Measurements from ENCODE around the gene OST4. TPM values are rescaled to one million over a fixed set of nuclear protein-coding genes. Genes with fewer than 3 reads are reported as not detected.

OST4 gene
- total RNA-seq, 1 experiment from 2014 or later, result 258 TPM

DNA sequence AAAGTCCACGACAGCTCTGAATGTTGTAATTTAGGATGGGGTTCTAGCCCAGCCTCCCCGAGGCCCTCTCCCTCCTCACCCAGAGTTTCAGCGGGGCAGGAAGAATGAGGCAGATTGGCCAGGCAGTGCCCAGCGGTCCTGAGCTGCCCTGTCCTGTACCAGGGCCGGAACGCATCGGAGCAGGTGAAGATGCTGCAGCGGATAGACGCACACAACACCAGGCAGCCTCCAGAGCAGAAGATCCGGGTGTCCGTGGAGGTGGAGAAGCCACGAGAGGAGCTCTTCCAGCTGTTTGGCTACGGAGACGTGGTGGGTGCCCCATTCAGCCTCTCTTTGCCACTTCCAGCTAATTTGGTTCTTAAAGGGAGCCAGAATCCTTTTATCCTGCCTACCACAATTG, 25.9 kb upstream of the OST4 start:
- Histone ChIP-seq H2AFZ (ENCODE audit: low read length) (no peak overlapping the region), H3F3A (ENCODE audit: low read length, unreplicated experiment) (no peaks in the 10 kb centered on the region), H3K79me2 (ENCODE audit: low read length) (no peaks in the 10 kb centered on the region), H3K4me3 (ENCODE audit: low read length) (no peak overlapping the region), H3K27ac (ENCODE audit: low read length) (no peak overlapping the region), H3K36me3 (ENCODE audit: low read depth, low read length) (no peaks in the 10 kb centered on the region), H3K9me2 (replicated peaks; ENCODE audit: low read length) (no peaks in the 10 kb centered on the region), H3K4me1 (ENCODE audit: insufficient read depth, low read length) (no peaks in the 10 kb centered on the region), H3K4me2 (ENCODE audit: low read length) (no peak overlapping the region), H3K9me3 (ENCODE audit: low read length) (no peaks in the 10 kb centered on the region), H4K20me1 (ENCODE audit: low read length) (no peaks in the 10 kb centered on the region), H3K27me3 (ENCODE audit: low read length) (no peaks in the 10 kb centered on the region), H3K9ac (ENCODE audit: low read length) (no peak overlapping the region)
- BruUV-seq (replicated peaks), result no TSS peak
- CTCF ChIA-PET, result interaction anchor here (0.8 to 2.1 kb wide), 3 partner anchors 9 to 206 kb away, joined by 4 to 8 read pairs (median 7); no protein-coding TSS in a partner anchor
- POLR2A ChIA-PET (ENCODE audit: unreplicated experiment), result no interaction called here
- ATAC-seq (no peak), DNase-seq (no peak)
- TF ChIP-seq EZH2phosphoT487 (IDR thresholded peaks at IDR 0.05; ENCODE audit: borderline replicate concordance, low read length) (no peak), CTCF (conservative IDR thresholded peaks at IDR 0.05; ENCODE audit: low read depth, low read length) (no peak), EZH2 (IDR thresholded peaks at IDR 0.05; ENCODE audit: low read length, unreplicated experiment) (no peak)
- intact Hi-C loops (cut with micrococcal nuclease), result no loop called here

DNA sequence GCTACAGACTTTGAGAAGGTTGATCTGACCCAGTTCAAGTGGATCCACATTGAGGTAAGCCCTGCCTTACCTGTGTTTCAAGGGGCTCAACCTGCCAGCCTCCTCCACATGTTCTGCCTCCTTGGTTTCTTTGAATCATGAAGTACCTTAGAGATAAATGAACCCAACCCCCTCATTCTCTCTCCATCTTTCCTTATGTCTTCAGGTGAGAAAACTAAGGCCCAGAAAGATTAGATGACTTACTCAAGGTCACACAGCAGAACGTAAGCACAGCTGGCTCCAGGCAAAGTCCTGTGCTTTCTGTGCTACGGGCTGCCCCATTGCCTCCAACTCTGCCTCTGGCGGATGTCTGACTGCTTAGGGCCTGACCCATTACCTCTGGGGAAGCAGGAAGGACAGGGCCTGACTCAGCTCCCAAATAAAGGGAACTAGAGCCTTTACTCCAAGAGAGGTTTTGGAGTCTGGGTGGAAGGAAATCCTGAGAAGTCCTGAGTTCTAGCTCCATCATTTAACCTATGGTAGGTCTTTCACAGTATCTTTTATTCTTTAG, 25.4 kb upstream of the OST4 start:
- intact Hi-C loops (cut with micrococcal nuclease), result no loop called here
- ATAC-seq (no peak), DNase-seq (no peak)
- ChIA-PET CTCF (interaction anchor here (0.8 to 2.1 kb wide), 3 partner anchors 9 to 206 kb away, joined by 4 to 8 read pairs (median 7); no protein-coding TSS in a partner anchor), POLR2A (ENCODE audit: unreplicated experiment) (no interaction called here)
- no peak overlapping the region for H3K9ac ChIP-seq (ENCODE audit: low read length)
- no peak for TF ChIP-seq EZH2 (IDR thresholded peaks at IDR 0.05; ENCODE audit: low read length, unreplicated experiment)
- no peak for TF ChIP-seq CTCF (conservative IDR thresholded peaks at IDR 0.05; ENCODE audit: low read depth, low read length)
- TF ChIP-seq EZH2phosphoT487 (IDR thresholded peaks at IDR 0.05; ENCODE audit: borderline replicate concordance, low read length), result no peak
- no peak overlapping the region for H3K4me2 ChIP-seq (ENCODE audit: low read length)
- H3F3A ChIP-seq (ENCODE audit: low read length, unreplicated experiment), result no peaks in the 10 kb centered on the region
- H3K79me2 ChIP-seq (ENCODE audit: low read length), result no peaks in the 10 kb centered on the region
- no peaks in the 10 kb centered on the region for H3K9me2 ChIP-seq (replicated peaks; ENCODE audit: low read length)
- H3K4me1 ChIP-seq (ENCODE audit: insufficient read depth, low read length), result no peaks in the 10 kb centered on the region
- no TSS peak for BruUV-seq (replicated peaks)
- H3K36me3 ChIP-seq (ENCODE audit: low read depth, low read length), result no peaks in the 10 kb centered on the region
- H3K4me3 ChIP-seq (ENCODE audit: low read length), result no peak overlapping the region
- no peak overlapping the region for H3K27ac ChIP-seq (ENCODE audit: low read length)
- H2AFZ ChIP-seq (ENCODE audit: low read length), result no peak overlapping the region
- no peaks in the 10 kb centered on the region for H3K9me3 ChIP-seq (ENCODE audit: low read length)
- H4K20me1 ChIP-seq (ENCODE audit: low read length), result no peaks in the 10 kb centered on the region
- no peaks in the 10 kb centered on the region for H3K27me3 ChIP-seq (ENCODE audit: low read length)

Measured in PC-3 (cell line).